HCT116 (cell line): ENCODE measurements around the gene ECE1. TPM values are rescaled to one million over a fixed set of nuclear protein-coding genes. Genes with fewer than 3 reads are reported as not detected.

Experiments
- ATAC-seq: fragments of 200-7000 bp; cut with Tn5 transposase; 2 replicates; pipeline ENCODE4 v1.9.1; 2020; ENCODE audit warnings: mild to moderate bottlenecking, moderate library complexity
- BruUV-seq: library from RNA; stranded (reverse); fragments of 400-500 nt; replicated peaks from 2 replicates; lab custom pipeline; 2021; lab: Mats Ljungman, UMichigan
- CTCF ChIA-PET: fragments of 300-600 bp; sonication (Branson Sonifier 250); formaldehyde crosslinking; loops from one replicate; lab custom pipeline; 2021; ENCODE audit warnings: antibody characterized with exemption; lab: Charles Lee
- POLR2A ChIA-PET: fragments of 300-600, 350-600 bp; sonication (Branson Sonifier 250); formaldehyde crosslinking; loops from one replicate; lab custom pipeline; 2021; ENCODE audit warnings: antibody characterized with exemption; lab: Charles Lee
- RAD21 ChIA-PET, 2 experiments: fragments of 300-600 bp; sonication (Branson Sonifier 250); formaldehyde crosslinking; loops; one replicate each; lab custom pipeline; 2023; ENCODE audit warnings: low total read pairs in 2 of 2; ENCODE audit not compliant: uncharacterized antibody in 2 of 2, unreplicated experiment in 2 of 2, low non-redundant PET in 1 of 2; lab: Charles Lee
- DNase-seq: peaks from one replicate; pipeline ENCODE4 v3.0.0-alpha.2; 2010; ENCODE audit warnings: low read depth, low spot score
- H2AFZ ChIP-seq: fragments of 200-600 bp; shearing (Covaris generic), sonication (generic); 2 replicates; pipeline ENCODE4 v1.6.1; 2017; ENCODE audit warnings: low read depth, mixed run types, mixed read lengths, antibody characterized with exemption, low read length; ENCODE audit not compliant: poor library complexity, severe bottlenecking
- H3K27ac ChIP-seq: 2 replicates; pipeline ENCODE4 v1.5.1; 2012; ENCODE audit warnings: low read depth, low read length
- H3K27me3 ChIP-seq: fragments of 200-600 bp; sonication (generic); 2 replicates; pipeline ENCODE4 v1.6.1; 2016; ENCODE audit warnings: mixed run types, low read length, mixed read lengths; ENCODE audit not compliant: insufficient read depth
- H3K36me3 ChIP-seq, 2 experiments: fragments of 200-500 bp in 1 of 2; fragments of 200-600 bp in 1 of 2; sonication (Bioruptor generic) in 1 of 2; sonication (generic) in 1 of 2; 2 replicates each; pipeline versions ENCODE4 v1.5.1 to v1.6.1; 2014 to 2016; ENCODE audit warnings: low read length in 2 of 2, inconsistent platforms in 1 of 2, mixed read lengths in 1 of 2, mixed run types in 1 of 2; ENCODE audit not compliant: insufficient read depth in 2 of 2, control insufficient read depth in 1 of 2
- H3K4me1 ChIP-seq, 2 experiments: fragments of 200-600 bp in 1 of 2; sonication (generic) in 1 of 2; 2 replicates each; pipeline versions ENCODE4 v1.5.1 to v1.6.1; 2012 to 2017; ENCODE audit warnings: low read length in 2 of 2, inconsistent platforms in 1 of 2, mild to moderate bottlenecking in 1 of 2, mixed read lengths in 1 of 2, mixed run types in 1 of 2, moderate library complexity in 1 of 2; ENCODE audit not compliant: insufficient read depth in 2 of 2, control insufficient read depth in 1 of 2
- H3K4me2 ChIP-seq: fragments of 200-600 bp; sonication (generic); 2 replicates; pipeline ENCODE4 v1.6.1; 2017; ENCODE audit warnings: mixed run types, low read length, mixed read lengths
- H3K4me3 ChIP-seq, 2 experiments: fragments of 200-600 bp in 1 of 2; sonication (generic) in 1 of 2; replicated peaks in 1 of 2; 2 replicates each; pipeline ENCODE4 v1.5.1; 2011 to 2016; ENCODE audit warnings: low read length in 2 of 2, control low read depth in 1 of 2, low read depth in 1 of 2, mild to moderate bottlenecking in 1 of 2, mixed read lengths in 1 of 2, mixed run types in 1 of 2
- H3K79me2 ChIP-seq: fragments of 200-600 bp; sonication (generic); 2 replicates; pipeline ENCODE4 v1.6.1; 2017; ENCODE audit warnings: mild to moderate bottlenecking, mixed run types, low read length, moderate library complexity, mixed read lengths; ENCODE audit not compliant: insufficient read depth
- H3K9ac ChIP-seq: fragments of 200-600 bp; sonication (generic); 2 replicates; pipeline ENCODE4 v1.6.1; 2016; ENCODE audit warnings: low read length, mixed read lengths
- H3K9me2 ChIP-seq: fragments of 200-600 bp; sonication (generic), shearing (Covaris generic); 2 replicates; pipeline ENCODE4 v1.6.1; 2017; ENCODE audit warnings: mixed run types, mild to moderate bottlenecking, moderate library complexity; ENCODE audit not compliant: insufficient read depth
- H3K9me3 ChIP-seq, 2 experiments: fragments of 200-500 bp in 1 of 2; fragments of 200-600 bp in 1 of 2; sonication (Bioruptor generic) in 1 of 2; sonication (generic) in 1 of 2; 2 replicates each; pipeline ENCODE4 v1.6.1; 2014 to 2017; ENCODE audit warnings: low read length in 2 of 2, mixed read lengths in 2 of 2, inconsistent platforms in 1 of 2, low read depth in 1 of 2, mild to moderate bottlenecking in 1 of 2, mixed run types in 1 of 2, moderate library complexity in 1 of 2; ENCODE audit not compliant: control insufficient read depth in 1 of 2, insufficient read depth in 1 of 2
- H4K20me1 ChIP-seq: fragments of 200-600 bp; sonication (generic), shearing (Covaris generic); 2 replicates; pipeline ENCODE4 v1.6.1; 2017; ENCODE audit warnings: mixed run types, mild to moderate bottlenecking, moderate library complexity; ENCODE audit not compliant: insufficient read depth
- ELF1 ChIP-seq: IDR thresholded peaks from 2 replicates; pipeline ENCODE4 v1.6.1; 2012; ENCODE audit warnings: low read depth, borderline replicate concordance
- JUND ChIP-seq: IDR thresholded peaks from 2 replicates; pipeline ENCODE4 v1.6.1; 2012
- POLR2AphosphoS5 ChIP-seq: IDR thresholded peaks from 2 replicates; pipeline ENCODE4 v1.6.1; 2011; ENCODE audit warnings: mild to moderate bottlenecking, low read depth, low read length, moderate library complexity
- RAD21 ChIP-seq: IDR thresholded peaks from 2 replicates; pipeline ENCODE4 v1.6.1; 2012; ENCODE audit warnings: low read depth, mild to moderate bottlenecking
- SP1 ChIP-seq: IDR thresholded peaks from 2 replicates; pipeline ENCODE4 v1.6.1; 2012; ENCODE audit warnings: low read depth
- ZNF274 ChIP-seq: fragments of 200-500 bp; sonication (Bioruptor generic); IDR thresholded peaks from 2 replicates; pipeline ENCODE4 v1.6.1; 2014; ENCODE audit warnings: mild to moderate bottlenecking, low read depth, low read length, inconsistent platforms
- intact Hi-C: fragments of 100-400 bp; cut with micrococcal nuclease; formaldehyde crosslinking; loops from 2 replicates; pipeline ENCODE4 v1.10.0; 2022
- total RNA-seq: library from RNA; stranded (reverse); gene quantifications from one replicate; pipeline ENCODE4 v1.2.1, GENCODE V29; 2021; ENCODE audit not compliant: unreplicated experiment
- TF ChIP-seq, protein P1 (sequence below): IDR thresholded peaks from 2 replicates; pipeline ENCODE4 v1.6.1; 2012; ENCODE audit warnings: low read depth
- TF ChIP-seq, protein P2 (sequence below): IDR thresholded peaks from 2 replicates; pipeline ENCODE4 v1.6.1; 2012

Gene ECE1
- total RNA-seq, 1 experiment from 2014 or later, result 66.8 TPM

DNA sequence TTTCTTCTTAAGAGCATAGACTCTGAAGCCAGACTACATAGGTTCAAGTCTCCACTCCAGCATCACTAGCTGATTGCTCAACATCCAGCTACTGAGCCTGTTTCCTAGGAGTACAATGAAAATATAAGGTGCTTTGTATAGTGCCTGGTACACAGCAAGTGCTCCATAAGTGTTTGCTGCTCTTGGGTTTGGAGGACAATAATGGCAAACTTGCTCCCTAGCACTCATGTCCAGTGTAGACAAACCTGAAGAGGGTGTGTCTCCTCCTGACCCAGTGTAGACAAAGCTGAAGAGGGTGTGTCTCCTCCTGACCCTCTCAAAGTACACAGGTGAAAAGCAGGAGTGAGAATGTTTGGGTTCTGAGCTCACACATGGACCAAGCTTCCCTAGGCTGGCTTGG is 10.5 kb upstream of the ECE1 start (continued):
- TF ChIP-seq, protein P1, sequence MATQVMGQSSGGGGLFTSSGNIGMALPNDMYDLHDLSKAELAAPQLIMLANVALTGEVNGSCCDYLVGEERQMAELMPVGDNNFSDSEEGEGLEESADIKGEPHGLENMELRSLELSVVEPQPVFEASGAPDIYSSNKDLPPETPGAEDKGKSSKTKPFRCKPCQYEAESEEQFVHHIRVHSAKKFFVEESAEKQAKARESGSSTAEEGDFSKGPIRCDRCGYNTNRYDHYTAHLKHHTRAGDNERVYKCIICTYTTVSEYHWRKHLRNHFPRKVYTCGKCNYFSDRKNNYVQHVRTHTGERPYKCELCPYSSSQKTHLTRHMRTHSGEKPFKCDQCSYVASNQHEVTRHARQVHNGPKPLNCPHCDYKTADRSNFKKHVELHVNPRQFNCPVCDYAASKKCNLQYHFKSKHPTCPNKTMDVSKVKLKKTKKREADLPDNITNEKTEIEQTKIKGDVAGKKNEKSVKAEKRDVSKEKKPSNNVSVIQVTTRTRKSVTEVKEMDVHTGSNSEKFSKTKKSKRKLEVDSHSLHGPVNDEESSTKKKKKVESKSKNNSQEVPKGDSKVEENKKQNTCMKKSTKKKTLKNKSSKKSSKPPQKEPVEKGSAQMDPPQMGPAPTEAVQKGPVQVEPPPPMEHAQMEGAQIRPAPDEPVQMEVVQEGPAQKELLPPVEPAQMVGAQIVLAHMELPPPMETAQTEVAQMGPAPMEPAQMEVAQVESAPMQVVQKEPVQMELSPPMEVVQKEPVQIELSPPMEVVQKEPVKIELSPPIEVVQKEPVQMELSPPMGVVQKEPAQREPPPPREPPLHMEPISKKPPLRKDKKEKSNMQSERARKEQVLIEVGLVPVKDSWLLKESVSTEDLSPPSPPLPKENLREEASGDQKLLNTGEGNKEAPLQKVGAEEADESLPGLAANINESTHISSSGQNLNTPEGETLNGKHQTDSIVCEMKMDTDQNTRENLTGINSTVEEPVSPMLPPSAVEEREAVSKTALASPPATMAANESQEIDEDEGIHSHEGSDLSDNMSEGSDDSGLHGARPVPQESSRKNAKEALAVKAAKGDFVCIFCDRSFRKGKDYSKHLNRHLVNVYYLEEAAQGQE, result no peak
- no peak for TF ChIP-seq POLR2AphosphoS5

DNA sequence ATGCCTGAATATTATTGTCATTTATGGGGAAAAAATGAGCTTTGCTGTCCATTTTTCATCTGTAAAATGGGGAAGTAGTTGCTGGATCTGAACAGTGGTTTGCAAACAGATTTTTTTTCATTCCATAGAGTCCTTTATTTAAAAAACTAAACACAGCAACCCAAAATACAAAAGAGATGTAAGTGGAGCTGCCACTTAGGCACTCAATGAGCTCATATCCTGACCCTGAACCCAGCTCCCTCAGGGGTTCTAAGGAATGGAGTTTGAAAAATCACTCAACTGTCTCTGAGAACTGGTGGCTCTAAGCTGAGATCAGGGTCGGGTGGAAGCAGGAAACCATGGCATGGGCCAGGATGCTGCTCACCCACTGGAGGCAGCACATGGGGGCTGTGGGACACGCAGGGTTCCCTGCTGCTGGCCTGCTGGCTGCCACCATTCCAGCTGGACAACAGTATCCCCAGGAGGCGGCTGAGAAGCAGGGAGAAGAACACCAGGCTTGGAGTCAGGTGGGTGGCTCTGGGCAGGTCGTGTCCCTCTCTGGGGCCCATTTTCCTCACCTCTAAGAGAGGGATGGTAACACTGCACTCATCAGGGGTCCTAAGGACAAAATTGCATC is 9.6 kb upstream of the ECE1 start:
- Histone ChIP-seq H4K20me1 (no peaks in the 10 kb centered on the region; the same call in 1 of the 2 replicates), H3K4me1 (peaks cover 40 to 79% of the 10 kb centered on the region in 2 experiments), H3K4me3 (no peak overlapping the region), H3K9me3 (no peaks in the 10 kb centered on the region), H3K9me2 (no peaks in the 10 kb centered on the region), H3K9ac (no peak overlapping the region), H3K36me3 (no peaks in the 10 kb centered on the region), H3K4me2 (peak overlapping the region; percentile 35; the same call in 1 of the 2 replicates), H3K79me2 (peaks cover 39% of the 10 kb centered on the region; the same call in 1 of the 2 replicates), H3K27me3 (no peaks in the 10 kb centered on the region), H3K27ac (no peak overlapping the region), H2AFZ (no peak overlapping the region)
- ChIA-PET CTCF (interaction anchor here (0.9 to 4.1 kb wide), 5 partner anchors 13 to 69 kb away, joined by 3 to 12 read pairs (median 4); no protein-coding TSS in a partner anchor), POLR2A (no interaction called here), RAD21 (interaction anchor here in 1 of 2 experiments (2.0 kb wide), 1 partner anchor 25 kb away, joined by 4 read pairs; no protein-coding TSS in a partner anchor)
- ATAC-seq (no peak), DNase-seq (no peak)
- TF ChIP-seq, protein P2, sequence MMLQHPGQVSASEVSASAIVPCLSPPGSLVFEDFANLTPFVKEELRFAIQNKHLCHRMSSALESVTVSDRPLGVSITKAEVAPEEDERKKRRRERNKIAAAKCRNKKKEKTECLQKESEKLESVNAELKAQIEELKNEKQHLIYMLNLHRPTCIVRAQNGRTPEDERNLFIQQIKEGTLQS, result no peak
- no peak for TF ChIP-seq RAD21
- no peak for TF ChIP-seq ZNF274
- TF ChIP-seq ELF1, result no peak
- no peak for TF ChIP-seq JUND
- TF ChIP-seq SP1, result no peak
- intact Hi-C loops, result no loop called here
- BruUV-seq, result no TSS peak
